Nephron (organoid): Measurements from ENCODE around the gene PCYT1A.
"Not testable (repeated sequence)": the region's sequence is repeated elsewhere in the genome, so short reads cannot be mapped to it uniquely, and the experiment has no call there.

Experiments used
- H3K27ac Mint-ChIP-seq, 3 experiments: 2 replicates each; pipeline ENCODE4 v1.8.0; 2020; ENCODE audit warnings: mixed read lengths in 3 of 3, mild to moderate bottlenecking in 2 of 3, moderate library complexity in 1 of 3
- H3K27me3 Mint-ChIP-seq: 2 replicates; pipeline ENCODE4 v1.8.0; 2021; ENCODE audit warnings: low read depth, mild to moderate bottlenecking, moderate library complexity, mixed read lengths
- H3K36me3 Mint-ChIP-seq: 2 replicates; pipeline ENCODE4 v1.8.0; 2020; ENCODE audit warnings: low read depth, mixed read lengths
- H3K4me1 Mint-ChIP-seq: 2 replicates; pipeline ENCODE4 v1.8.0; 2020; ENCODE audit warnings: mixed read lengths
- H3K4me3 Mint-ChIP-seq, 3 experiments: 2 replicates each; pipeline ENCODE4 v1.8.0; 2020; ENCODE audit warnings: mild to moderate bottlenecking in 3 of 3, mixed read lengths in 3 of 3, moderate library complexity in 2 of 3
- H3K9me3 Mint-ChIP-seq: 2 replicates; pipeline ENCODE4 v1.8.0; 2020; ENCODE audit warnings: mixed read lengths
- CTCF ChIP-seq, 3 experiments: fragments of 200-600 bp; sonication (generic); IDR thresholded peaks; one replicate each; pipeline ENCODE4 v1.5.0; 2021; ENCODE audit warnings: antibody characterized with exemption in 3 of 3; ENCODE audit not compliant: unreplicated experiment in 3 of 3

The PCYT1A gene

GRCh38 chr3:196251918-196252317, 35.6 kb downstream of the PCYT1A start:
- peaks cover 39% of the 10 kb centered on the region for H3K36me3 Mint-ChIP-seq
- no peak for TF ChIP-seq CTCF (IDR thresholded peaks at IDR 0.05; ENCODE audit: unreplicated experiment in 3 of 3)
- H3K27me3 Mint-ChIP-seq, result no peaks in the 10 kb centered on the region
- H3K4me3 Mint-ChIP-seq, result no peak overlapping the region
- no peaks in the 10 kb centered on the region for H3K9me3 Mint-ChIP-seq
- no peak overlapping the region for H3K27ac Mint-ChIP-seq
- no peaks in the 10 kb centered on the region for H3K4me1 Mint-ChIP-seq

GRCh38 chr3:196246612-196247308, 40.8 kb downstream of the PCYT1A start:
- Mint-ChIP-seq H3K27ac (no peak overlapping the region), H3K4me1 (no peaks in the 10 kb centered on the region), H3K36me3 (peaks cover 49% of the 10 kb centered on the region), H3K27me3 (no peaks in the 10 kb centered on the region), H3K4me3 (no peak overlapping the region), H3K9me3 (peaks cover 2% of the 10 kb centered on the region)
- TF ChIP-seq CTCF (IDR thresholded peaks at IDR 0.05; ENCODE audit: unreplicated experiment in 3 of 3), result no peak

- H3K9me3 Mint-ChIP-seq, H3K4me1 Mint-ChIP-seq, H3K4me3 Mint-ChIP-seq, H3K27ac Mint-ChIP-seq, H3K27me3 Mint-ChIP-seq: not testable (repeated sequence)
- peaks cover 54% of the 10 kb centered on the region for H3K36me3 Mint-ChIP-seq
Measured at GRCh38 chr3:196244166-196244565, 43.4 kb downstream of the PCYT1A start.

GRCh38 chr3:196241704-196242103, 45.8 kb downstream of the PCYT1A start:
- H3K27ac Mint-ChIP-seq, result no peak overlapping the region
- no peaks in the 10 kb centered on the region for H3K4me1 Mint-ChIP-seq
- H3K36me3 Mint-ChIP-seq, result peaks cover 65% of the 10 kb centered on the region
- no peaks in the 10 kb centered on the region for H3K27me3 Mint-ChIP-seq
- no peak for TF ChIP-seq CTCF (IDR thresholded peaks at IDR 0.05; ENCODE audit: unreplicated experiment in 3 of 3)
- no peak overlapping the region for H3K4me3 Mint-ChIP-seq
- H3K9me3 Mint-ChIP-seq, result peaks cover 2% of the 10 kb centered on the region

- no peak for TF ChIP-seq CTCF (IDR thresholded peaks at IDR 0.05; ENCODE audit: unreplicated experiment in 3 of 3)
- Mint-ChIP-seq H3K27ac (no peak overlapping the region), H3K36me3 (peaks cover 63% of the 10 kb centered on the region), H3K4me1 (no peaks in the 10 kb centered on the region), H3K9me3 (no peaks in the 10 kb centered on the region), H3K27me3 (no peaks in the 10 kb centered on the region), H3K4me3 (no peak overlapping the region)
Measured at GRCh38 chr3:196240424-196240823, 47.1 kb downstream of the PCYT1A start.

- Mint-ChIP-seq H3K27ac (no peak overlapping the region), H3K27me3 (no peaks in the 10 kb centered on the region), H3K4me1 (no peaks in the 10 kb centered on the region), H3K9me3 (no peaks in the 10 kb centered on the region), H3K36me3 (peaks cover 60% of the 10 kb centered on the region), H3K4me3 (no peak overlapping the region)
- TF ChIP-seq CTCF (IDR thresholded peaks at IDR 0.05; ENCODE audit: unreplicated experiment in 3 of 3), result no peak
Measured at GRCh38 chr3:196238612-196239560, 48.6 kb downstream of the PCYT1A start.
